ENCODE data around the gene SPINT2. TPM values are rescaled to one million over a fixed set of nuclear protein-coding genes. Genes with fewer than 3 reads are reported as not detected.

The SPINT2 gene
- total RNA-seq, 1 experiment from 2014 or later, result 1,006 TPM

GRCh38 chr19:38335949-38336637 lies 71.7 kb downstream of the SPINT2 start:
- TF ChIP-seq SIN3A (IDR thresholded peaks at IDR 0.05; ENCODE audit: borderline replicate concordance, insufficient read depth, low read depth, low read length), result no peak; the same call in 1 of the 2 replicates
- no peak; the same call in 1 of the 2 replicates for TF ChIP-seq POLR2AphosphoS5 (IDR thresholded peaks at IDR 0.05; ENCODE audit: low read depth, low read length)
- TF ChIP-seq TCF7L2 (IDR thresholded peaks at IDR 0.05; ENCODE audit: low read depth, low read length), result no peak
- TF ChIP-seq, protein P1, sequence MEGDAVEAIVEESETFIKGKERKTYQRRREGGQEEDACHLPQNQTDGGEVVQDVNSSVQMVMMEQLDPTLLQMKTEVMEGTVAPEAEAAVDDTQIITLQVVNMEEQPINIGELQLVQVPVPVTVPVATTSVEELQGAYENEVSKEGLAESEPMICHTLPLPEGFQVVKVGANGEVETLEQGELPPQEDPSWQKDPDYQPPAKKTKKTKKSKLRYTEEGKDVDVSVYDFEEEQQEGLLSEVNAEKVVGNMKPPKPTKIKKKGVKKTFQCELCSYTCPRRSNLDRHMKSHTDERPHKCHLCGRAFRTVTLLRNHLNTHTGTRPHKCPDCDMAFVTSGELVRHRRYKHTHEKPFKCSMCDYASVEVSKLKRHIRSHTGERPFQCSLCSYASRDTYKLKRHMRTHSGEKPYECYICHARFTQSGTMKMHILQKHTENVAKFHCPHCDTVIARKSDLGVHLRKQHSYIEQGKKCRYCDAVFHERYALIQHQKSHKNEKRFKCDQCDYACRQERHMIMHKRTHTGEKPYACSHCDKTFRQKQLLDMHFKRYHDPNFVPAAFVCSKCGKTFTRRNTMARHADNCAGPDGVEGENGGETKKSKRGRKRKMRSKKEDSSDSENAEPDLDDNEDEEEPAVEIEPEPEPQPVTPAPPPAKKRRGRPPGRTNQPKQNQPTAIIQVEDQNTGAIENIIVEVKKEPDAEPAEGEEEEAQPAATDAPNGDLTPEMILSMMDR (IDR thresholded peaks at IDR 0.05), result no peak
- no peak for TF ChIP-seq REST (IDR thresholded peaks at IDR 0.05; ENCODE audit: insufficient read depth in 1 of 2, low read depth in 2 of 2, low read length in 1 of 2)
- intact Hi-C loops (cut with micrococcal nuclease; ENCODE audit: unreplicated experiment) (loop anchor here (1.0 to 2.0 kb wide), 2 partner anchors 91 to 103 kb away; no protein-coding TSS in a partner anchor), in situ Hi-C loops (cut with HindIII; ENCODE audit: low pct_unique_long_range_greater_than_20kb, low sequenced_read_pairs) (no loop called here)
- Histone ChIP-seq H3K4me1 (ENCODE audit: control insufficient read depth, insufficient read depth, low read length) (peaks cover 4% of the 10 kb centered on the region; the same call in 1 of the 2 replicates), H3K27ac (ENCODE audit: low read length) (peak overlapping the region; percentile 80), H3K4me3 (ENCODE audit: low read depth in 2 of 2, low read length in 2 of 2) (peak overlapping the region; percentile 72 to 96), H3K36me3 (ENCODE audit: control insufficient read depth, insufficient read depth, low read length) (no peaks in the 10 kb centered on the region), H3K27me3 (ENCODE audit: control insufficient read depth, insufficient read depth, low read length) (no peaks in the 10 kb centered on the region), H3K9me3 (ENCODE audit: control insufficient read depth, insufficient read depth, low read depth, low read length) (no peaks in the 10 kb centered on the region)
- DNase-seq (ENCODE audit: low read depth, low spot score), result peak; percentile 83
- ATAC-seq, result peak; percentile 89
- ChIA-PET POLR2A (interaction anchor here (0.6 kb wide), 3 partner anchors 111 to 953 kb away, joined by 3 to 4 read pairs (median 4); no protein-coding TSS in a partner anchor), CTCF (interaction anchor here (0.6 to 1.6 kb wide), 5 partner anchors 38 to 101 kb away, joined by 3 to 10 read pairs (median 5); partner anchors contain the start of gene PSMD8)
- no TSS peak for BruUV-seq (replicated peaks)

GRCh38 chr19:38336638-38337359 lies 72.4 kb downstream of the SPINT2 start:
- CTCF ChIA-PET, result interaction anchor here (0.8 to 1.6 kb wide), 3 partner anchors 29 to 92 kb away, joined by 3 to 6 read pairs (median 5); partner anchors contain the start of gene PSMD8
- Histone ChIP-seq H3K36me3 (ENCODE audit: control insufficient read depth, insufficient read depth, low read length) (no peaks in the 10 kb centered on the region), H3K27ac (ENCODE audit: low read length) (peak overlapping the region; percentile 80), H3K4me3 (ENCODE audit: low read depth in 2 of 2, low read length in 2 of 2) (peak overlapping the region; percentile 72 to 96), H3K4me1 (ENCODE audit: control insufficient read depth, insufficient read depth, low read length) (peaks cover 4% of the 10 kb centered on the region; the same call in 1 of the 2 replicates), H3K9me3 (ENCODE audit: control insufficient read depth, insufficient read depth, low read depth, low read length) (no peaks in the 10 kb centered on the region), H3K27me3 (ENCODE audit: control insufficient read depth, insufficient read depth, low read length) (no peaks in the 10 kb centered on the region)
- DNase-seq (ENCODE audit: low read depth, low spot score) (peak; percentile 89), ATAC-seq (peak; percentile 81)
- intact Hi-C loops (cut with micrococcal nuclease; ENCODE audit: unreplicated experiment), result no loop called here
- POLR2A ChIA-PET, result no interaction called here
- in situ Hi-C loops (cut with HindIII; ENCODE audit: low pct_unique_long_range_greater_than_20kb, low sequenced_read_pairs), result no loop called here
- BruUV-seq (replicated peaks), result TSS peak; percentile 46
- TF ChIP-seq TCF7L2 (IDR thresholded peaks at IDR 0.05; ENCODE audit: low read depth, low read length) (no peak), SIN3A (IDR thresholded peaks at IDR 0.05; ENCODE audit: borderline replicate concordance, insufficient read depth, low read depth, low read length) (peak; percentile 71; the same call in 1 of the 2 replicates)

All from Panc1 (cell line).